Midbrain (tissue), 1 donor: ENCODE results near the gene DCC.
"Not testable (repeated sequence)": the region's sequence is repeated elsewhere in the genome, so short reads cannot be mapped to it uniquely, and the experiment has no call there.

Source experiments
- DNase-seq: peaks from one replicate; lab custom pipeline; 2025; lab: John Stamatoyannopoulos, UW

The DCC gene

GRCh38 chr18:53417003-53417402 is 1077.0 kb downstream of the DCC start:
- no peak for DNase-seq

GRCh38 chr18:53421869-53422268 is 1081.9 kb downstream of the DCC start:
- DNase-seq = no peak

- no peak for DNase-seq
Observed at GRCh38 chr18:53422896-53423295, 1082.9 kb downstream of the DCC start.

GRCh38 chr18:53426666-53427184 is 1086.7 kb downstream of the DCC start:
- no peak for DNase-seq

GRCh38 chr18:53441761-53442414 is 1101.9 kb downstream of the DCC start:
- no peak for DNase-seq

- DNase-seq = no peak
Observed at GRCh38 chr18:53442415-53442783, 1102.4 kb downstream of the DCC start.

GRCh38 chr18:53443336-53443735 is 1103.3 kb downstream of the DCC start:
- DNase-seq = no peak

GRCh38 chr18:53443831-53444230 is 1103.8 kb downstream of the DCC start:
- no peak for DNase-seq

- no peak for DNase-seq
Observed at GRCh38 chr18:53451902-53452301, 1111.9 kb downstream of the DCC start.

- peak; percentile 17 for DNase-seq
Observed at GRCh38 chr18:53457068-53457467, 1117.1 kb downstream of the DCC start.

- no peak for DNase-seq
Observed at GRCh38 chr18:53458268-53458667, 1118.3 kb downstream of the DCC start.

GRCh38 chr18:53458944-53459580 is 1119.1 kb downstream of the DCC start:
- peak; percentile 59 for DNase-seq

- DNase-seq = no peak
Observed at GRCh38 chr18:53467756-53468155, 1127.8 kb downstream of the DCC start.

- not testable (repeated sequence) for DNase-seq
Observed at GRCh38 chr18:53468173-53468572, 1128.2 kb downstream of the DCC start.

- DNase-seq = no peak
Observed at GRCh38 chr18:53472546-53472945, 1132.5 kb downstream of the DCC start.

GRCh38 chr18:53478155-53478554 is 1138.2 kb downstream of the DCC start:
- DNase-seq = no peak

GRCh38 chr18:53486296-53486695 is 1146.3 kb downstream of the DCC start:
- DNase-seq = no peak

- no peak for DNase-seq
Observed at GRCh38 chr18:53489266-53489665, 1149.3 kb downstream of the DCC start.

GRCh38 chr18:53490019-53490418 is 1150.0 kb downstream of the DCC start:
- no peak for DNase-seq

GRCh38 chr18:53496028-53496427 is 1156.0 kb downstream of the DCC start:
- DNase-seq = no peak

- no peak for DNase-seq
Observed at GRCh38 chr18:53503914-53504441, 1164.0 kb downstream of the DCC start.

GRCh38 chr18:53508529-53508928 is 1168.5 kb downstream of the DCC start:
- no peak for DNase-seq

- no peak for DNase-seq
Observed at GRCh38 chr18:53509886-53510285, 1169.9 kb downstream of the DCC start.
